ENCODE measurements around the gene C6orf120.

Gene C6orf120

GRCh38 chr6:169714178-169714577 lies 12.3 kb downstream of the C6orf120 start:
- no peak for DNase-seq (ENCODE audit: extremely low read depth, low read depth)
- no peak for TF ChIP-seq CTCF (IDR thresholded peaks at IDR 0.05; ENCODE audit: low read depth, low read length)

- DNase-seq (ENCODE audit: extremely low read depth, low read depth) = no peak
- TF ChIP-seq CTCF (IDR thresholded peaks at IDR 0.05; ENCODE audit: low read depth, low read length) = no peak
Observed at GRCh38 chr6:169714595-169714994, 12.7 kb downstream of the C6orf120 start.

GRCh38 chr6:169719117-169719516 lies 17.2 kb downstream of the C6orf120 start:
- no peak for DNase-seq (ENCODE audit: extremely low read depth, low read depth)
- TF ChIP-seq CTCF (IDR thresholded peaks at IDR 0.05; ENCODE audit: low read depth, low read length) = no peak

GRCh38 chr6:169720207-169720855 lies 18.4 kb downstream of the C6orf120 start:
- DNase-seq (ENCODE audit: extremely low read depth, low read depth) = no peak
- TF ChIP-seq CTCF (IDR thresholded peaks at IDR 0.05; ENCODE audit: low read depth, low read length) = no peak; the same call in 1 of the 2 replicates

GRCh38 chr6:169722362-169723199 lies 20.7 kb downstream of the C6orf120 start:
- no peak for DNase-seq (ENCODE audit: extremely low read depth, low read depth)

GRCh38 chr6:169723200-169723909 lies 21.4 kb downstream of the C6orf120 start:
- TF ChIP-seq CTCF (IDR thresholded peaks at IDR 0.05; ENCODE audit: low read depth, low read length) = no peak
- DNase-seq (ENCODE audit: extremely low read depth, low read depth) = no peak

More at GRCh38 chr6:169722362-169723199, 20.7 kb downstream of the C6orf120 start:
- TF ChIP-seq CTCF (IDR thresholded peaks at IDR 0.05; ENCODE audit: low read depth, low read length) = no peak
